GM19240 (cell line): Measurements from ENCODE around the gene PITPNC1.
A peak's percentile ranks its signal among the peaks of the same experiment; 100 is the strongest.

Experiments
- DNase-seq: peaks from one replicate; pipeline ENCODE4 v3.0.0; 2011; ENCODE audit warnings: low spot score; ENCODE audit not compliant: insufficient read length

Gene PITPNC1

DNA sequence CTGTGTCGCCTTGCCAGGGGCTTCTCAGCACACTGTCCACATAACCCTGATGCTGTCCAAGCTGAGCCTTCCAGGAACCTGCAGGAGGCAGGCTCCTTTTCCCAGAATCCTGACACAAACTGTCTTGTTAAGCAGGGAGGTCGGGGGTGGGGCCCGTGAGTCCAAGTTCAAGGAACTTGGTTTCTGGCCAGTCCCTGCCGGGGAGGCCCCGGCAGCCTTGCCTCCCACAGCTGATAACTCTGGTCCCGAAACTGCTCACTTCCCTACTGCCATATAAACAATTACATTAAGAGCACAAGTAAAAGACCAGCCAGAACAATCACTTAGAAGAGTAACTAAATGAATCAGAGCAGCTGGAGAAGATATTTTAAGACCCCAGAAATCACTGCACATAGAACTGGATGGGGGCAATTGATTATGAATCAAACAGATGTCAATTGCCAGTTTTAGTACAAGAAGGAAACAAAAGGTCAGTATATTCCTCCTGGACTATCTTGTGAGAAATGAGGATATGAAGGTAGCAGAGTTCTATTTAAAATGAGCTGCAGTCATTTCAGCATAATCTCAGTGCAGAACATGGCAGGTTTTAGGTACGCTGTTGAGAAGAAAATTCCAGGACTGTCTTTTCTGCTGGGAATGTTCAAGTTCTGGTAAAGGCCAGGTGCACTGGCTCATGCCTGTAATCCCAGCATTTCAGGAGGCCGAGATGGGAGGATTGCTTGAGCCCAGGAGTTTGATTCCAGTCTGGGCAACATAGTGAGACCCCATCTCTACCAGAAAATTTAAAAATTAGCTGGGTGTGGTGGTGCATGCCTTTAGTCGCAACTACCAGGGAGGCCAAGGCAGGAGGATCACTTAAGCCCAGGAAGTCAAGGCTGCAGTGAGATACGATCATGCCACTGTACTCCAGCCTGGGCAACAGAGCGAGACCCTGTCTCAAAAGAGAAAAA is 169.8 kb downstream of the PITPNC1 start:
- peak; percentile 56 for DNase-seq

DNA sequence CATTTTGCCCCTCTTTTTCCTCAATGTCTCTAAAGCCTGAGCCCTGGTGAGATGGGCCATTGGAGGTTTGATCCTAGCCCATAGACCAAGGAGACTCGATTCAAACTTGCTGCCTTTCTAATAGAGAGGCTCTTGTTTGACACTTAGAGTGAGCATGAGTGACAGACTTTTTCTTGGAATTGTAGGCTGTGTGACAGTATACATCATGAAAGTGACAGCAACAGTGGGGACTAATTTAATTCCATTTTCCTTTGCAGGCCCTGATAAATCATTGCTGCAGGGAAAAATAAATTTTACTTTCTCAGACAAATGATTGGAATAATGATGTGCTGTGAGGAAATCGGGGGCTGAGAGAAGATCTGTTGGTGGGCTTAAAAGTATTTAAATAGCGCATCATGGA is 171.6 kb downstream of the PITPNC1 start:
- DNase-seq, result no peak

DNA sequence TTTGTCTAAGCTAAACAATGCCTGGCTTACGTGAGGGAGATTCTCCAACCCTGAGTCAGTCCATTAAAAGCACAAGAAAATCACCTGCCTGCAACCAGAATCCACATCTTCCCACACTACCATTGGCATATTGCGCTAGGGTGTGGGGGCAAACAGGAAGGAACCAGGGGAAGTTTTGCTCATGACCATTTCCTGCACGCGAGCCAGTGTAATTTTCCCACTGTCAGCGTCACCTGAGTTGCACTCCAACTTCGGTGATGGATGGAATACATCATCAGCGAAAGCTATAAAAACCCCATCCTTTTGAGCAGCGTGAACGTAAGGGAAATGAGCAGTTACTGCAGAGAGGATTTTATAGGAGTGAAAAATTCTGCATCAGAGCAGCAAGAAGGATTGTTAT is 172.7 kb downstream of the PITPNC1 start:
- DNase-seq, result no peak

DNA sequence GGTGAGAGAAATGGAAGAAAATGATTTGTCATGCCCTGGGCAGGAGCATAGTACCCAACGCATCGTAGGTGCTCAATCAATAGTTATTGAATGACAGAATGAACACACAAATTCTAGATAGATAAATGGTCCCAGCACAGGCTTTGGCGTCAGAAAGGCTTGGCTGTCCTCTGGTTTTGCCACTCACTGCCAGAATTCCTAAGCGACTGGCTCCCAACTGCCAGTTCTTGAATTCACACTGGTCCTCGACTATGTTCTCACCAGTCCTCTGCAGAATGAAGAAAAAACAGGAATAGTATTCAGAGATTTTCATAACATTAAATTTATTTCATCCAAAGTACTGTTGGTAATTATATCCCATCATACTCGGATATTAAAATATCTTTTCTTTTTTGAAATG is 177.6 kb downstream of the PITPNC1 start:
- no peak for DNase-seq

DNA sequence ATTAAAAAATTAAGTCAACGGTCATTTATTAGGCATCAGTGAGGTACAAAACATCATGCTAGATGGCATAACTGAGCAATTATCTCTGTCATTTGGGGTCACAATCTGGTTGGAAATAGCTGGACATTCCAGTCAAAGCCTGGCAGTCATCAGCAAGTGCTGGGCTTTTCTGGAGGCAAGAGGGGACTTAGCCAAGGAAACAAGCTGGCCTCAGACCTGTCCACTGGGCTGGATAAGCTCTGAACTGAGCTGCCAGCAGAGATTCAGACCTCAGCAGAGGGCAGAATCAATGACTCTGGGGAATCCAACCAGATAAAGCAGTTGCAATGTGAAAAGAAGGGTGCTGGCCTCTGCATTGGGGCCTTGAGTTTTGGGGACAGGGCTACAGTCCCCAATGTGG is 178.8 kb downstream of the PITPNC1 start:
- no peak for DNase-seq

DNA sequence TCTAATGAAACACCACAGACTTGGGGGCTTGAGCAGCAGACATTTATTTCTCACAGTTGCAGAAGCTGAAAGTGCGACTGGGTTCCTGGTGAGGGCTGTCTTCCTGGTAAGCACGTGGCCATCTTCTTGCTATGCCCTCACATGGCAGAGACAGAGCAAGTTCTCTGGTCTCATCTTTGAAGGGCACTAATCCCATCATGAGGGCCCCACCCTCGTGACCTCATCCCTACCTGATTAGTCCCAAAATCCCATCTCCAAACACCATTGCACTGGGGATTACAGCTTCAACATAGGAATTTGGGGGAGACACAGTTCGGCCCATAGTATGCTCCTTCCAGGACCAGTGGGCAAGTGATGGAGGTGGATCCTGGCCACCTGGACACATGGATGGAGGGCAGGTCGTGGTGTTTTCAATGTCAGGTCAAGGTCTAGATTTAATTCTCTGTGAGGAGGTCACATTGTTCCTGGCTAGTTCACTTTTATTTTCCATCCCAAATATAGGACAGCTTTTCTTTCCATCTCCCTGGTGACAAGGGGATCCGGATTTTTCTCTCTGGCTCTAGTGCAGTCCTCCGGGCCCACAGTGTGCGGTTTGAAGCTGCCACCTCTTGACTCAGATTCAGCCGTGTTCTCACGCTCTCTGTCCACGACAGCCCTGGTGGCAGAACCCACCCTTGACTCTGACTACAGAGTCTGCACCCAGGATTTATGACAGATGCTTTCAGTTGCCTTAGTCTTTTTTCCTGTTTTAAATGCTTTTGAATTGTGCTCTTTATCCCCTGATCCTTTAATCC is 180.2 kb downstream of the PITPNC1 start:
- no peak for DNase-seq

DNA sequence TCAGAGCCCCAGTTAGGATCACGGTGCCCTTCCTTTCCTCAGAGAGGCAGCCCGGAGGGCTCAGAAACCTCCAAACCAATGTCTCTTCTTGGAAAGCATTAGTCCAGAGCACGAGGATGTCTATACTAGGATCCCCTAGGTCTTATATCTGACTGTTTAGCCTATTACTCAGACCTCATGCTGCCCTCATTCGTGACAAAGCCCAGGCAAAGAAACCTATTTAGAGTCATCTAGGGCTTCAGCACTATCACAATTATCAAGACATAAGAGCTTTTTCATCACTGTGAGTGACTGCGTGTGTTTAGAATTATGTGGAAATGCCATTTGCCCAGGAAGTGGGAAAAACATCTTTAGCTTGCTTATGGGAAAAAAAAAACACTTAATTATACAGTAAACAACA is 180.8 kb downstream of the PITPNC1 start:
- DNase-seq, result no peak

DNA sequence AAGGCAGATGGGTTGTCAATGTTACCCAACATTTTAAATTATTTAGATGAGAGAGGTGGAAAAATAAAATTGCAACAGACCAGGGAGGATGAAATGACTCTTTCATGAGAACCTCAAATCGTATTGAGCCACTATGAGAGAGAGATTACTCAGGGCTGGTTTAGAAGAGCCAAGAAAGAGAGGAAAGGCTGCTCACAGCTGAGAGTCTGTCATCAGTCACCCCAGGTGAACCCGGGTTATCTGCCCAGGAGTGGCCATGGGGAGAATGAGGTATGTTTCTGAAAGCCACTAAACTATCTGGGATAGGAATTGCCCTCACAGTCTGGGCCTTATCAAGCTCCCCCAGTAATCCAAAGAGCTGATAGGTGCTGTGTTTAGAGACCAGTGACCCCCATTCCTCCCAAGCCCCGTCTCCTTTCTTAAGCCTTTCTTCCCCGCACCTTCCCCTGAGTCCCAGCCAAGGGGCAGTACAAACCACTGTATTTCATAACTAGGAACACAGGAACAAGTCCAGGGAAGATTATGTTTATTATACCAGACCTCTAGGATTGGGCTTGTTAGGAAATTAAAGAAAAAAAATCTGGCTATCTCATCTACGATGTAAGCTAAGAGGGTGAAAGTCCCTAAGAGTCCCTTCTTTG is 181.8 kb downstream of the PITPNC1 start:
- DNase-seq, result no peak

DNA sequence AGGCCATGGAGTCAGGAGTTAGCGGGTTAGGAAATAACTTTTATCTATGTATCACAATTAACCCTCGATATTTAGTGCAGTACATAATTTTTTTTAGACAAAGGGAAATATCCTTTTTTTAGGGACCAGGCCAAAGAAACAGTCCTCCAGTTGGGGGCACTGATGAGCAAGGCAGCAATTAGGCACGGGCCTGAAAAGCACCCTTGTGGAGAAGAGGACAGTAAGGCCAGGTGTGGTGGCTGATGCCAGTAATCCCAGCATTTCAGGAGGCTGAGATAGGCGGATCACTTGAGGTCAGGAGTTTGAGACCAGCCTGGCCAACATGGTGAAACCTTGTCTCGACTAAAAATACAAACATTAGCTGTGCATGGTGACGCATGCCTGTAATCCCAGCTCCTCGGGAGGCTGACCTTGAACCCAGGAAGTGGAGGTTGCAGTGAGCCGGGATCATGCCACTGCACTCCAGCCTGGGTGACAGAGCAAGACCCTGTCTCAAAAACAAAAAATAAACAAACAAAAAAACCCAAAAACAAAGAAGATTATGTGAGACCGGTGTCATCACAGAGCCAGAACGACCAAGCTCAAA is 182.4 kb downstream of the PITPNC1 start:
- DNase-seq, result no peak

DNA sequence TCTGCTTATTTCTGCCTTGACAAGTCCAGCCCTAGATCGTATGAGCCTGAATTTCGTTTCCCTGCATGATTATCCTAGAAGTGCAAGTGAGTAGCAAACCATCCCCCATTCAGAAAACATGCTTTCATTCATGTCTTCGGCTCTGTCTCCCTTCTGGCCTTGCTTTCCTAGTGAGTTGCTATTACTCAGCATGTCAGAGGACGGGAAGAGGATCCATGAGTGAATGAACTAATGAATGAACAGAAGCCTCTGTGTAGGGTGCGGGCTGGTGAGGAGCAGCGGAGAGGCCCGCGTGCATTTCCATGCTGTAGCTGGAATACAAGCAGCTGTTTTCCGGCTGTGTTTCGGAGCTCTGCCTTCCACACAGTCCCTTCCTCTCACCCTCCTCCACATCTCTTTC is 184.9 kb downstream of the PITPNC1 start:
- no peak for DNase-seq

DNA sequence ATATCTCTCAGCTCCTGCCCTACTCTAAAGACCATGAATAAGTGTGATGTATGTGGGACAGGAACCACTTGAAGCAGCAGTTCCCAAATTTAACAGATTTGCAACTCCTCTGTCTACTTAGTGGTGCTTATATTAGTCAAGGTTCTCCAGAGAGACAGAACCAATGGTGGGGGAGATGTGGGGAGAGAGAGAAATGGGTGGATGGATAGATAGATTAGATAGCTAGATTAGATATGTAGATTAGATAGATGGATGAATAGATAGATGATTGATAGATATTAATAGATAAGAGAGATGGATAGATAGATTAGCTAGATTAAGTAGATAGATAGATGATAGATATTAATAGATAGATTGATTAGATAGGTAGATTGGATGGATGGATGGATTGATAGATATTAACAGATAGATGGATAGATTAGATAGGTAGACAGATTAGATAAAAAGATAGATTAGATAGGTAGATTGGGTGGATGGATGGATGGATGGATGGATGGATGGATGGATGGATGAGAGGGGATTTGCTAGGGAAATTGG is 186.7 kb downstream of the PITPNC1 start:
- DNase-seq, result no peak

DNA sequence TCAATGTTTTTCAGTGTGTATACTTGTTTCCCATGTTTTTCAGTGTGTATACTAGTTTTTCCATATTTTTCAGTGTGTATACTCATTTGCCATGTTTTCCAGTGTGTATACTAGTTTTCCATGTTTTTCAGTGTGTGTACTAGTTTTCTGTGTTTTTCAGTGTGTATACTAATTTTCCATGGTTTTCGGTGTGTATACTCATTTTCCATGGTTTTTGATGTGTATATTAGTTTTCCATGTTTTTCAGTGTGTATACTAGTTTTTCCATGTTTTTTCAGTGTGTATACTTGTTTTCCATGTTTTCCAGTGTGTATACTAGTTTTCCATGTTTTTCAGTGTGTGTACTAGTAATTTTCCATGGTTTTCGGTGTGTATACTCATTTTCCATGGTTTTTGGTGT is 188.0 kb downstream of the PITPNC1 start:
- no peak for DNase-seq

DNA sequence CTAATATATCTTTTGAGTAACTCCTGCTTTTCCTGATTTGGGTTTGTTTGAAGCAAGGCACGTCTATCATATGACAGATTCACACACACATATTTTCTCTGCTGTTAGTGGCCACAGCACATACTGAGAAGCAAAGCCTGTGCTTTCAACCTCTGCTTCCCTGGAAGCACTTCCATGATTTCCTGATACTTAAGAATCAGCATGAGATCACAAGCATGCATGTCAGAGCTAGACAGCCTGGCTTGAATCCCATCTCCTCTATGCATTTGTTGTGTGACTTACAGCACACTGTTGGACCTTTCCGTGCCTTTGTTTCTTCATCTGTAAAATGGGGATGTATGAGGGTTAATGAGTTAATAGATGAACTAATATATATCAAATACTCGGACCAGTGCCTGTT is 189.6 kb downstream of the PITPNC1 start:
- no peak for DNase-seq

DNA sequence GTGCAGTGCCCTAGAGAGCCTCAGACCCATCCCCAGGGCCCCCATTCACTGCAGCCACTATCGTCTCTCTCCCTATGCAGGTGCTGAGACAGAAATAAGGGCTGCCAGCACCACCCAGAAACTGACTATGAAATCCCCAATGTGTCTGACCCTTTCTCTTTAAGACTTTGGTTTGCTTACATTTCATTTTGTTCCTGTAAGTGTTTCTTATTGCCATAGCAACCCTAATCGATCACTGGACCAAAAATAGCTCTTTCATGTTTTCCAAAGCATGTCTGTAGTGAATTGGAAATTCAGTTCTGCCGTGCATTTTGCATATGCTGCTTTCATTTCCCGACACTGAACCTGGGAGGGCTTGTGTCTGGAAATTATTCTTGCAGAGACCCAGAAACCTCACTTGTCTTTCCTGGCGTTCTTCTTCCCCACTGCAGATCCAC is 192.0 kb downstream of the PITPNC1 start:
- DNase-seq, result no peak

DNA sequence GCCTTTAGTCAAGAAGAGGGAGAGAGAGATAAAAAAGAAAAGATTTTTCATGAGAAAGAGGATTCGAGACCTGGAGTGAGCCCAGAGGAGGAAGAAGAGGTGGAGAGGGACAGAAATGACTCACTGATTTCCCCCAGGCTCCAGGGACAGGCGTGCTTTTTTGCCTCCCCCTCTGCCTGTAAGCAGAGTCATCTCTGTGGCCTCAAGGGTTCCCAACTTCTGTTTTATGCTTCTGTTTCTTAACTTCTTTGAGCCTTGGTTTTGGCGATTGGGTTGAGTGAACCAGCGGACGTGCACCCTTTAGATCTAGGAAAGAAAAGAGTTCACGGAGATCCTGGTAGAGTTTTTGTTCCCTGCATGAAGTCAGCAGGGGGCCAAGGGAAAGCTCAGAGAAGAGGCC is 192.8 kb downstream of the PITPNC1 start:
- DNase-seq, result no peak

DNA sequence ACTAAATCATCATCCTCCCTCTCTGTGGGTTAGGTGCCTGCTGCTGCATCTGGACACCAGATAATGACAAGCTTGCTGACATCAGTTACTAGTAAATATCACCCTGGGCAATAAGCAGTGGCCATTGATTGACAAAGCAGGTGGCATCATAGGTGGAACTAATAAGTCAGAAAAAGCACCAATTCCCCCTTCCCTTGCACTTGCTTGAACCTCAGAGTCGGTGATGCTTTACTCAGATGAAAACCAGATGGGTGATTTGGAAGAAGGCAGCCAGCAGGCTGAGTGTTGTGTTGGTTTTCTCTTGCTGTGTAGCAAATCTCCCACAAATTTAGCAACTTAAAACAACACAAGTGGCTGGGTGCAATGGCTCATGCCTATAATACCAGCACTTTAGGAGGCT is 193.7 kb downstream of the PITPNC1 start:
- no peak for DNase-seq

DNA sequence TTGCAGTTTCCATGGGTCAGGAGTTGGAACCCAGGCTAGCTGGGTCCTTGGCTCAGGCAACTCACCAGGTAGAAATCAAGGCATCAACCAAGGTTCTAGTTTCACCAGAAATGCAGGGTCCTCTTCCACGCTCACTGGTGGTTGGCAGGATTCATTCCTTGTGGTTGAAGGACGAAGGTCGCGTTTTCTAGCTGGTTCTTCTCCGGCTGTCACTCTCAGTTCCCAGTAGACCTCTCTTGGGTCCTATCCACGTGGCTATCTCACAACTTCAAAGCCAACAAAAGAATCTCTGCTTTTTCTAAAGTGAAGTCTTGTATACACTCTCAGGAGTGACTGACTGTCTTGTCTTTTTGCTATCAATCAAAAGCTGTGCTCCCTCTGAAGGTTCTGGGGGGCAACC is 194.4 kb downstream of the PITPNC1 start:
- DNase-seq, result no peak

DNA sequence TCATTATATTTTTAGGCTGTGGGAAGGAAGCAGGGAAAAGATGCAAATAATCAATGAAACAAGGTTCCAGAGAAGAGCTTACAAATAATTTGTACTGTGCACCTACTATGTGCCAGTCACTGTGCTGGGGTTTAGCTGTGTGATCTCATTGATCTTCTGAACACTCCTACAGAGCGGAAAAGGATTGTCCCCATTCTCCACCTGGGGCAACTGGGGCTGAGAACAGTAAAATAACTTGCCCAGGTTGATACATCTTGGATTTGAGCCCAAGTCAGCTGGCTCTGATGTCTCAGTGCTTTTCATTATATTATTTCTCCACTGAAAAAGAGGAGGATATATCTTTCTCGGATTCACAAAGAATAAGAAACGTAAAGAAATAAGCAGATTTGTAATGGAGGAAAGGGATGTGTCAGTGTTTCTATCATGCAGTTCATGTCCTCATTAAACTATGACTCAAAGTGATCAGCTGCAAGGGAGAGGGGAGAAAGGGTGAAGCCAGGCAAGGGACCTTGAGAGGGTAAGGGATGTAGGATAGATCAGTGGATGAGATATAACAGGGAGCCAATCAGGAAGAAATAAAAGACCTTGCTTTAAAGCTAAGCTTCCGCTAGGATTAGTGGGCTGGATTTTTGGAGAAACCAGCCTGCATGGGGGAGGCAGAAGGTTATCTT is 197.0 kb downstream of the PITPNC1 start:
- no peak for DNase-seq

DNA sequence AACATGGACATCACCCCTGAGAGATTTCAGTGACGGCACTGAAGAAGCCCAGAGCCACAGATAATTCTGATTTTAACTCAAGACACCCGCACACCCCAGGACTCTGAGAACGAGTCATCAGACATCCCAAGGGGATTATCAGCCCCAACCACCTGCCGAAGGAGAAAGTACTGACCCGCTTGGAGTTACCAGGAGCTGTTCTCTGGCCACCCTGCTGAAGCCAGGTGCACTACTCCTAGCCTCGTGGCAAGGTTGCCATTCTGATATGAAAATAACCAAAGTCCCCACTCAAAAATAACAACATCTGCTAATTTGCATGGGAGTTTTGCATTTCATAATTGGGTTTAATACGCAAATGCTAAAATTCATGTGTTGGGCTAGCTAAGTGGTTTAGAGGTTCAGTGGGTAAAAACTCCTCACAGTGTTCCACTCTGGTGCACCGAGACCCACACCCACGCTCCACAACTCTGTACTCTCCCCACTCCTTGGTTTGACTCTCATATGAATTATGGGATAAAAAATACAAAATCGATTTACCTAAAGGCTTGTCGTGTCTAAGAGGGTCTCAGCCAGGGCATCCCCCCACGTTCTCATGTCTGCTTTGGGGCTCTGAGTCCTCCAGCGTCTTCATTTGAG is 197.7 kb downstream of the PITPNC1 start:
- no peak for DNase-seq

DNA sequence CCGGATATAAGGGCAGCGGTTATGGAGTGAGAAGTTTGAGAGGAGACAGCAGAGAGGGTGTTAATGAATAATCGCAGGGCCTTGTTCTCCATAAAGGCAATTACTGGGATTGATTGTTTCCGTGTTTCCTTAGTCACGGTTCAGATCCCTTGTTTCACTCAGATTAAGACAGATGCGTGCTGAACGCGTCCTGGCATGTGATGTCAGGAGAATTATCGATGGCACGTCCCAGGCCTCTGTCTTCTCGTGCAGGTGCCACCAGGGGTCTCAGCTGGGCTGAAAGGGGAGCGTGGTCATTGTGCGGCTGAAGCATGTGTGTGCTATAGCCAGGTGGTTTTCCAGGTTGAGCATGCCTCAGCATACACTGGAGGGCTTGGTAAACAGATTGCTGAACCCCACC is 198.2 kb downstream of the PITPNC1 start:
- no peak for DNase-seq
